Central memory CD8-positive, alpha-beta T cell (primary cell): ENCODE results near the gene ZBED2.
"Not testable (repeated sequence)": the region's sequence is repeated elsewhere in the genome, so short reads cannot be mapped to it uniquely, and the experiment has no call there.

Experiments
- ATAC-seq: fragments of 150-1000 bp; cut with Tn5 transposase; replicated peaks from 2 replicates; pipeline ENCODE4 v1.10.0; 2022; ENCODE audit warnings: mild to moderate bottlenecking, moderate FRiP score, moderate number of reproducible peaks; ENCODE audit not compliant: poor library complexity, severe bottlenecking; ENCODE audit errors: extremely low read depth
- DNase-seq, 2 donors: peaks; one replicate each; pipeline ENCODE4 v3.0.0; 2021; ENCODE audit warnings: low spot score in 2 of 2
- H3K27ac Mint-ChIP-seq: one replicate; pipeline ENCODE4 v1.8.0; 2022; ENCODE audit warnings: low read depth, mild to moderate bottlenecking, moderate library complexity, mixed read lengths
- H3K27me3 Mint-ChIP-seq: one replicate; pipeline ENCODE4 v1.8.0; 2022; ENCODE audit warnings: mixed read lengths
- H3K36me3 Mint-ChIP-seq: one replicate; pipeline ENCODE4 v1.8.0; 2022; ENCODE audit warnings: mild to moderate bottlenecking, moderate library complexity, mixed read lengths; ENCODE audit not compliant: insufficient read depth
- H3K4me1 Mint-ChIP-seq: one replicate; pipeline ENCODE4 v1.8.0; 2022; ENCODE audit warnings: mixed read lengths
- H3K4me3 Mint-ChIP-seq: one replicate; pipeline ENCODE4 v1.8.0; 2022; ENCODE audit warnings: mild to moderate bottlenecking, moderate library complexity, mixed read lengths
- H3K9me3 Mint-ChIP-seq: one replicate; pipeline ENCODE4 v1.8.0; 2022; ENCODE audit warnings: mixed read lengths

The ZBED2 gene

DNA sequence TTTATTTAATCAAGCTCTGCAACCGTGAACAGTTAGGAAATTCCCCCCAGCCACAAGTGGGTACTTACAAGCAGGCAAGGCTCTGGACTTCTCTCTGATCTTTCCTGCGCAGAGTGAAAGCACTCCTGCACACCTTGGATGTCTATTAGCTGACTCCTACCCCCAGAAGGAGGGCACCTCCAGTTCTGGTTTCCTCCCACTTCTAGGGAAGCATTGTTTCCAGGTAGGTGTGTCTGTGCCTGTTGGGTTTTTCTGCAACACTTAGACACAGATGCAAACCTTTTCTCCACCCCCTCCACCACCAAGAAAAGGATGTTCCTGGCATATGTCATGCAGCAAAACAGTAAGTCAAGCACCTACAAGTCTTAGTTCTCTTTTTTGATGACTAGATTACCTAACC is at the start of gene ZBED2:
Gene ZBED2, minus strand, starts transcription at position 115 of the 400 bp plus-strand sequence. CDS start 1,145 bp downstream, outside the sequence.
- DNase-seq (no peak), ATAC-seq (peak; percentile 24)
- Mint-ChIP-seq H3K4me3 (no peak within 1 kb of the TSS), H3K4me1 (peaks cover 42% of the 10 kb centered on the region), H3K36me3 (peaks cover 31% of the 10 kb centered on the region), H3K9me3 (no peaks in the 10 kb centered on the region), H3K27ac (peak within 1 kb of the TSS; percentile 77), H3K27me3 (no peaks in the 10 kb centered on the region)

DNA sequence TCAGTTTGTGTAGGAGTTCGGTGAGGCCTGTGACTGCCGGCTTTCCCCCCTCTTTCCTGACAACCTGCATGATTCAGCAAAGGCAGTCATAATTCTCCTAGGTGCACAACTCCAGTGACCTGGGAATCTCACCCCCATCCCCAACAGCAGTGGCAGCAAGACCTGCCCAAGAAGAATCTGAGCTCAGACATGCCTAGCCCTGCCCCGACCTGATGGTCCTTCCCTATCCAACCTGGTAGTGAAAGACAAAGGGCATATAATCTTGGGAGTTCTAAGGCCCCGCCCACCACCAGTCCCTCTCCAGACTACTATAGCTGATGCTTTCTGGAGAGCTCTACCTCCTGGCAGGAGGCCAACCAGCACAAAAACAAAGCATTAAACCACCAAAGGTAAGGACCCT is 44.2 kb upstream of the ZBED2 start:
- Mint-ChIP-seq H3K27me3 (no peaks in the 10 kb centered on the region), H3K27ac (peak overlapping the region; percentile 55), H3K4me1 (no peaks in the 10 kb centered on the region), H3K36me3 (peaks cover 23% of the 10 kb centered on the region), H3K9me3 (no peaks in the 10 kb centered on the region), H3K4me3 (no peak overlapping the region)
- DNase-seq (no peak), ATAC-seq (no peak)

GRCh38 chr3:111636366-111636885 is 41.3 kb upstream of the ZBED2 start:
- no peak overlapping the region for H3K4me3 Mint-ChIP-seq
- ATAC-seq (no peak), DNase-seq (no peak)
- peaks cover 25% of the 10 kb centered on the region for H3K36me3 Mint-ChIP-seq
- no peaks in the 10 kb centered on the region for H3K4me1 Mint-ChIP-seq
- no peaks in the 10 kb centered on the region for H3K27me3 Mint-ChIP-seq
- H3K27ac Mint-ChIP-seq, result no peak overlapping the region
- no peaks in the 10 kb centered on the region for H3K9me3 Mint-ChIP-seq

DNA sequence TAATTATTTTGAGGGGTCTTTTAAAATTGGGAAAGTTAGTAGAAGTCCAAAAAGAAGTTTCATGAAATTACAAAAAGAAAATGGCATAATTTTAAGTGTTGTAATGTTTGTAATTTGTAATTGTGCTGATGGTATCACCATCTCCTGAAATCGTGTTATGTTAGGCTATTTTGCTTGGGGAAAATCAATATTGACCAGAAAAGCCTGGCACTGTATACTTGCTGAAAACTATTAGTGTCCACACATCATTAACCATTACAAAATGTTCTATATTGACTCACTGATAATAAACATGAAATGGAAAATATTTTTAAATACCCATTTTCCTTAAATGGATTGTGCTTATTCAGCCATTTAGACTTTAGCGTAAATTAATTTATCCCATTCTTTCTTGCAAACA is 40.3 kb upstream of the ZBED2 start:
- no peak for ATAC-seq
- no peak overlapping the region for H3K27ac Mint-ChIP-seq
- DNase-seq, result no peak
- peaks cover 25% of the 10 kb centered on the region for H3K36me3 Mint-ChIP-seq
- no peaks in the 10 kb centered on the region for H3K4me1 Mint-ChIP-seq
- H3K9me3 Mint-ChIP-seq, result no peaks in the 10 kb centered on the region
- H3K27me3 Mint-ChIP-seq, result no peaks in the 10 kb centered on the region
- H3K4me3 Mint-ChIP-seq, result no peak overlapping the region

- H3K36me3 Mint-ChIP-seq, result peaks cover 15% of the 10 kb centered on the region
Observed at GRCh38 chr3:111630638-111631037, 35.5 kb upstream of the ZBED2 start.

GRCh38 chr3:111629018-111629417 is 33.9 kb upstream of the ZBED2 start:
- not testable (repeated sequence) for H3K9me3 Mint-ChIP-seq, DNase-seq, H3K27me3 Mint-ChIP-seq, H3K4me1 Mint-ChIP-seq, ATAC-seq, H3K4me3 Mint-ChIP-seq
- Mint-ChIP-seq H3K36me3 (peaks cover 28% of the 10 kb centered on the region), H3K27ac (peak overlapping the region; percentile 23)

More at GRCh38 chr3:111630638-111631037, 35.5 kb upstream of the ZBED2 start:
- not testable (repeated sequence) for DNase-seq, H3K4me1 Mint-ChIP-seq, H3K9me3 Mint-ChIP-seq, H3K4me3 Mint-ChIP-seq, H3K27me3 Mint-ChIP-seq, ATAC-seq
- H3K27ac Mint-ChIP-seq, result peak overlapping the region; percentile 32

DNA sequence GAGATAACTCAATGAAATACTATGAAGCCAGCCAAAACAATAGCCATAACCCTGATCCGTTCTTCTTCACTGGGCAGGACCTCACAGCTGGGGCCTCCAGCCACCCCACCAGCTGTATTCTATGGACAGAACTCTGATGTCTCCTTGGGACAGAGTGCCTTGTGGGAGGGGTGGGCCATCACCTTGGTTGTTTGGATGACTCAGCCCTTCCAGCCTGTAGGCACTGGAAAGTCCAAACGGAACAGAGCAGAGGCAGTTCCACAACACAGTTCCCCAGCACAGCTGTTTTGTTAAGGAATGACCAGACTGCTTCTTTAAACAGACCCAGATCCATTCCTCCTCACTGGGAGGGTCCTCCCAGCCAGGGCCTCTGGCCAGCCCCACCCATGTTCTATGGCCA is 31.9 kb upstream of the ZBED2 start:
- no peaks in the 10 kb centered on the region for H3K27me3 Mint-ChIP-seq
- no peak overlapping the region for H3K4me3 Mint-ChIP-seq
- ATAC-seq (no peak), DNase-seq (no peak)
- peaks cover 34% of the 10 kb centered on the region for H3K36me3 Mint-ChIP-seq
- peaks cover 8% of the 10 kb centered on the region for H3K9me3 Mint-ChIP-seq
- no peak overlapping the region for H3K27ac Mint-ChIP-seq
- H3K4me1 Mint-ChIP-seq, result peaks cover 8% of the 10 kb centered on the region

- no peaks in the 10 kb centered on the region for H3K27me3 Mint-ChIP-seq
- H3K9me3 Mint-ChIP-seq, result no peaks in the 10 kb centered on the region
- H3K4me1 Mint-ChIP-seq, result peaks cover 22% of the 10 kb centered on the region
- peaks cover 25% of the 10 kb centered on the region for H3K36me3 Mint-ChIP-seq
- H3K27ac Mint-ChIP-seq, result no peak overlapping the region
- DNase-seq (no peak), ATAC-seq (no peak)
- no peak overlapping the region for H3K4me3 Mint-ChIP-seq
Observed at GRCh38 chr3:111621535-111621934, 26.4 kb upstream of the ZBED2 start.

GRCh38 chr3:111619833-111620232 is 24.7 kb upstream of the ZBED2 start:
- H3K4me3 Mint-ChIP-seq, result no peak overlapping the region
- peaks cover 19% of the 10 kb centered on the region for H3K36me3 Mint-ChIP-seq
- peaks cover 39% of the 10 kb centered on the region for H3K4me1 Mint-ChIP-seq
- H3K27ac Mint-ChIP-seq, result peak overlapping the region; percentile 35
- no peak for ATAC-seq
- H3K9me3 Mint-ChIP-seq, result no peaks in the 10 kb centered on the region
- DNase-seq, result no peak
- H3K27me3 Mint-ChIP-seq, result no peaks in the 10 kb centered on the region

DNA sequence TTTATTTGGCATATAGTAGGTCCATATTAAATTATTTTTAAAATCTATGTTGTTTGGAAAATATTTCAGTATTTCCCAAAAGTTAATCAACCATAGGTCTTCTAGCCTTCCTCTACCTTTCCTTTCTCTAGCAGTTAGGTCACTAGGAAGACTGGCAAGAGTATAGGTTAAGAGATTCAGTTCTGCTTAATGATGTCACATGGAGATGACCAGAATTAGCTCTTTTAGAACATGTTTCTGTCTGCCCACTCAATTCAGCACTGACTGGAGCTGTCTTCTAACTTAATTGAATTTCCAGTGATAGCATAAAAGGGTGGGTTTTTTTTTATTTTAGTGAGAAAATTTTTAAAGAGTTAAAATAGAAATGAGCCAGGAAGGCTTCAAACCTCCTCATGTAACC is 23.8 kb upstream of the ZBED2 start:
- no peak overlapping the region for H3K4me3 Mint-ChIP-seq
- H3K27ac Mint-ChIP-seq, result peak overlapping the region; percentile 89
- no peaks in the 10 kb centered on the region for H3K27me3 Mint-ChIP-seq
- peaks cover 12% of the 10 kb centered on the region for H3K36me3 Mint-ChIP-seq
- H3K4me1 Mint-ChIP-seq, result peaks cover 39% of the 10 kb centered on the region
- ATAC-seq (no peak), DNase-seq (no peak)
- no peaks in the 10 kb centered on the region for H3K9me3 Mint-ChIP-seq

DNA sequence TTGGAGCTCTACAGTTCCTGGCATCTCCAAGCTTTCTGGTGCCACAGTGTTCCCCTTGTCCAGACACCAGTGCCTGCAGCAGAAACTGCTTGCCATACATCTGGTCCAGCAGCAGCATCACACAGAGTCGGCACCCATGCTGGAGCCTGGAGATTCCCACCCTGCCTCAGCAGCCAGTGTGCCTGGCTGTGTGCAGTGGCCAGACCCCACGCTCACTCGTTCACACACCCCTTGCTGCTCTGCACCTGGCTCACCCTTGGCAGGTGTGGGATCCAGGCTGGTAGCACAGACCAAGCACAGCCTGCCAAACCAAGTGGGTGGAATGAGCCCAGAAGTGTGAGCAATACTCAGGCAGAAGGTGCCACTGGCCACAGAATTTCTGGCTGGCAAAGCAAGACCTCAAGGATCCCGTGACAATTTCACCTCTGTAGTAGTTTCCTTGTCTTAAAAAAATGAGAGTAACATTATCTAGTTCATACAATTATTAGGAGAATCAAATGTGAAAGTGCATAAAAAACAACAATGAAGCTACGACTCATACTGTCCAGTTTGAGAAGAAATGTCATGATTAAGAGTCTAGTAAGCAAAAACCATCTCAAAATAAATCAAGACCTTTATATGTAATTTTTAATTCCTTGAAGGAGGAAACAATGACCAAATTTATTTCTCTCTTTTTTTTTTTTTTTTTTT is 22.9 kb upstream of the ZBED2 start:
- no peak for DNase-seq
- Mint-ChIP-seq H3K27me3 (no peaks in the 10 kb centered on the region), H3K4me1 (peaks cover 44% of the 10 kb centered on the region), H3K4me3 (no peak overlapping the region), H3K36me3 (peaks cover 10% of the 10 kb centered on the region), H3K27ac (peak overlapping the region; percentile 89), H3K9me3 (no peaks in the 10 kb centered on the region)
- ATAC-seq, result no peak

DNA sequence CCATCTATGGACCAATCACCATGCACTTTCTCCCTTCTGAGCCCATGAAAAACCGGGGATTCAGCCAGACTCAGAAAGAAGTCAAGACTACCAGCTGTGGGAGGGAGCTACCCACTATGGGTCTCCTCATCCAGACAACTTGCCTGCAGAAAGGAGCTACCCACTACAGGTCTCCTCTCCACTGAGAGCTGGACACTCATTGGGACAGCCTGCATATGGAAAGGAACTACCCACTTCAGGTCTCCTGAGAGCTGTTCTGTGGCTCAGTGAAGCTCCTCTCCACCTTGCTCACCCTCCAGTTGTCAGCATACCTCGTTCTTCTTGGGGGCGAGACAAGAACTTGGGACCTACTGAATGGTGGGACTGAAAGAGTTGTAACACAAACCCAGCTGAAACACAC is 22.3 kb upstream of the ZBED2 start:
- H3K36me3 Mint-ChIP-seq, result peaks cover 12% of the 10 kb centered on the region
- ATAC-seq, result no peak
- H3K4me1 Mint-ChIP-seq, result peaks cover 49% of the 10 kb centered on the region
- H3K27me3 Mint-ChIP-seq, result no peaks in the 10 kb centered on the region
- no peak overlapping the region for H3K4me3 Mint-ChIP-seq
- no peaks in the 10 kb centered on the region for H3K9me3 Mint-ChIP-seq
- peak overlapping the region; percentile 89 for H3K27ac Mint-ChIP-seq
- DNase-seq, result no peak

GRCh38 chr3:111616417-111617105 is 21.4 kb upstream of the ZBED2 start:
- Mint-ChIP-seq H3K27me3 (no peaks in the 10 kb centered on the region), H3K4me3 (peak overlapping the region; percentile 46), H3K27ac (peak overlapping the region; percentile 89), H3K36me3 (peaks cover 12% of the 10 kb centered on the region), H3K9me3 (no peaks in the 10 kb centered on the region), H3K4me1 (peaks cover 52% of the 10 kb centered on the region)
- ATAC-seq, result peak; percentile 98
- peak; percentile 28 to 69 for DNase-seq
